K562 (cell line): Measurements from ENCODE around the gene PPP1R12B. TPM values are rescaled to one million over a fixed set of nuclear protein-coding genes. Genes with fewer than 3 reads are reported as not detected.
"Not testable (repeated sequence)": the region's sequence is repeated elsewhere in the genome, so short reads cannot be mapped to it uniquely, and the experiment has no call there.

ENCODE experiments used
- ATAC-seq: fragments of 200-7000 bp; cut with Tn5 transposase; 3 replicates; pipeline ENCODE4 v1.9.1; 2020; ENCODE audit warnings: moderate library complexity
- BruUV-seq: library from RNA; stranded (reverse); fragments of 400-500 nt; replicated peaks from 2 replicates; lab custom pipeline; 2021; lab: Mats Ljungman, UMichigan
- CTCF ChIA-PET: fragments of 300-600 bp; formaldehyde crosslinking; extraction: SDS; loops from one replicate; lab custom pipeline; 2021; ENCODE audit warnings: low intra/inter-chr PET ratio; lab: Yijun Ruan, JAX
- POLR2A ChIA-PET: fragments of 300-600, 350-650 bp; sonication (Branson Sonifier 250); formaldehyde crosslinking; extraction: SDS; loops from one replicate; lab custom pipeline; 2021; ENCODE audit warnings: antibody characterized with exemption, inconsistent platforms; lab: Yijun Ruan, JAX
- DNase-seq, 4 experiments: peaks; one replicate each; pipeline versions ENCODE4 v3.0.0 to v3.0.0-alpha.2; 2011 to 2018; ENCODE audit warnings: low spot score in 3 of 4, mixed read lengths in 3 of 4; ENCODE audit errors: extremely low read depth in 1 of 4
- FAIRE-seq: peaks from 2 replicates; lab custom pipeline; 2011; peaks lifted over from hg19 to GRCh38; lab: Jason Lieb, UNC
- H2AFZ ChIP-seq: 2 replicates; pipeline ENCODE4 v1.6.0; 2011; ENCODE audit warnings: low read depth, low read length, control low read depth, inconsistent platforms
- H3K27ac ChIP-seq: fragments of 200-600 bp; 3 replicates; pipeline ENCODE4 v1.8.0; 2011; ENCODE audit warnings: low read depth, mild to moderate bottlenecking, control low read depth, inconsistent platforms, low read length, moderate library complexity, mixed read lengths; ENCODE audit errors: extremely low read depth
- H3K27me3 ChIP-seq, 2 experiments: fragments of 300-600 bp in 1 of 2; 2 replicates in 1 of 2; 3 replicates in 1 of 2; pipeline versions ENCODE4 v1.6.0 to v1.8.0; 2011; ENCODE audit warnings: inconsistent platforms in 2 of 2, low read length in 2 of 2, mild to moderate bottlenecking in 1 of 2, mixed read lengths in 1 of 2, moderate library complexity in 1 of 2; ENCODE audit not compliant: control insufficient read depth in 2 of 2, insufficient read depth in 2 of 2
- H3K36me3 ChIP-seq: fragments of 300-600 bp; 3 replicates; pipeline ENCODE4 v1.8.0; 2011; ENCODE audit warnings: mild to moderate bottlenecking, low read length, inconsistent platforms; ENCODE audit not compliant: control insufficient read depth, insufficient read depth
- H3K4me1 ChIP-seq, 2 experiments: fragments of 200-600 bp in 1 of 2; replicated peaks in 1 of 2; 2 replicates in 1 of 2; 3 replicates in 1 of 2; pipeline versions ENCODE4 v1.5.1 to v1.8.0; 2011; ENCODE audit warnings: inconsistent platforms in 2 of 2, low read length in 2 of 2, mild to moderate bottlenecking in 1 of 2, mixed read lengths in 1 of 2, moderate library complexity in 1 of 2; ENCODE audit not compliant: control insufficient read depth in 2 of 2, insufficient read depth in 2 of 2
- H3K4me2 ChIP-seq: 2 replicates; pipeline ENCODE4 v1.6.1; 2011; ENCODE audit warnings: low read length, control low read depth, inconsistent platforms, mixed read lengths; ENCODE audit not compliant: insufficient read depth
- H3K4me3 ChIP-seq: fragments of 200-600 bp; sonication (generic), shearing (Covaris generic); 2 replicates; pipeline ENCODE4 v1.5.1; 2016; ENCODE audit warnings: control low read depth, inconsistent platforms
- H3K79me2 ChIP-seq: fragments of 200-600 bp; 3 replicates; pipeline ENCODE4 v1.8.0; 2011; ENCODE audit warnings: low read length, inconsistent platforms; ENCODE audit not compliant: control insufficient read depth, insufficient read depth
- H3K9ac ChIP-seq, 2 experiments: 2 replicates each; pipeline versions ENCODE4 v1.6.0 to v1.6.1; 2011; ENCODE audit warnings: low read depth in 2 of 2, low read length in 2 of 2, control low read depth in 1 of 2, inconsistent platforms in 1 of 2, mild to moderate bottlenecking in 1 of 2, mixed read lengths in 1 of 2; ENCODE audit not compliant: insufficient read depth in 1 of 2
- H3K9me1 ChIP-seq: one replicate; pipeline ENCODE4 v1.6.0; 2011; ENCODE audit warnings: inconsistent platforms, mild to moderate bottlenecking, low read length, moderate library complexity; ENCODE audit not compliant: control insufficient read depth, insufficient read depth
- H3K9me3 ChIP-seq: replicated peaks from 2 replicates; pipeline ENCODE4 v1.5.1; 2011; ENCODE audit warnings: low read depth, low read length, inconsistent platforms; ENCODE audit not compliant: control insufficient read depth, insufficient read depth
- H4K20me1 ChIP-seq: replicated peaks from 2 replicates; pipeline ENCODE4 v1.6.1; 2011; ENCODE audit warnings: low read length, inconsistent platforms, mixed read lengths; ENCODE audit not compliant: control insufficient read depth, insufficient read depth
- MGA ChIP-seq: fragments of 450-650 bp; IDR thresholded peaks from 2 replicates; pipeline ENCODE4 v1.6.1; 2016; ENCODE audit warnings: mild to moderate bottlenecking, moderate library complexity
- NCOA6 ChIP-seq: fragments of 450-650 bp; IDR thresholded peaks from 2 replicates; pipeline ENCODE4 v1.6.1; 2017; ENCODE audit warnings: mild to moderate bottlenecking
- ZFP30 ChIP-seq: fragments of 250-450 bp; sonication (Bioruptor Pico); IDR thresholded peaks from 2 replicates; pipeline ENCODE4 v1.8.0; 2022; ENCODE audit warnings: moderate library complexity, mild to moderate bottlenecking, inconsistent platforms, borderline replicate concordance
- WGBS: fragments of 100-300 bp; shearing (Covaris generic); methylation state at CpG from one replicate; pipeline ENCODE4 v1.1.6; 2016; ENCODE audit warnings: low coverage, mixed read lengths; ENCODE audit not compliant: insufficient coverage; ENCODE audit errors: missing lambda C conversion rate; 5-methylcytosine and 5-hydroxymethylcytosine counted together
- in situ Hi-C: fragments of 300-500 bp; cut with MboI; formaldehyde crosslinking; loops from 4 replicates; pipeline ENCODE4 v1.15.0; 2018; ENCODE audit warnings: inconsistent platforms, mixed read lengths
- intact Hi-C: fragments of 100-400 bp; cut with micrococcal nuclease; formaldehyde crosslinking; loops from 2 replicates; pipeline ENCODE4 v1.14.2; 2022
- polyA plus RNA-seq, 8 experiments: library from polyadenylated mRNA; depleted of rRNA in 4 of 8; stranded (reverse) in 5 of 8; unstranded in 3 of 8; fragments of >200 nt; fragmentation: Nextera tagmentation in 2 of 8; fragmentation: Illumina TruSeq in 1 of 8; extraction: Ambion mirVana in 2 of 8; extraction: Trizol in 1 of 8; gene quantifications; 2 replicates each; pipeline versions ENCODE4 v1.2.1 to v1.2.3, GENCODE V29; 2011 to 2014; ENCODE audit warnings: inconsistent platforms in 1 of 8, missing spikeins in 1 of 8
- total RNA-seq, 7 experiments: library from RNA; depleted of rRNA in 6 of 7; stranded (reverse); fragments of >200 nt in 6 of 7; fragmentation: Illumina TruSeq in 2 of 7; extraction: Trizol in 2 of 7; gene quantifications; 2 replicates each; pipeline versions ENCODE4 v1.2.1 to v1.2.3, GENCODE V29; 2011 to 2021; ENCODE audit warnings: low replicate concordance in 1 of 7

Gene PPP1R12B
- total and polyA plus RNA-seq, 9 of the 15 experiments (the other 6 are each of a cell fraction or from before 2014, with no cell fraction given) = 0.73 to 16.9 (median 13.6) TPM

GRCh38 chr1:202557662-202558061 is 209.2 kb downstream of the PPP1R12B start:
- DNase-seq, H4K20me1 ChIP-seq, H2AFZ ChIP-seq, POLR2A ChIA-PET, H3K4me3 ChIP-seq, H3K9me3 ChIP-seq, in situ Hi-C loops, FAIRE-seq, H3K9ac ChIP-seq, H3K4me2 ChIP-seq, H3K79me2 ChIP-seq, H3K27me3 ChIP-seq, H3K9me1 ChIP-seq, CTCF ChIA-PET, H3K27ac ChIP-seq, intact Hi-C loops, H3K36me3 ChIP-seq, ATAC-seq, BruUV-seq: not testable (repeated sequence)
- 18% methylated on average over 1 of the region's 1 CpG for WGBS
- peaks cover 8 to 23% of the 10 kb centered on the region in 2 experiments for H3K4me1 ChIP-seq

- H4K20me1 ChIP-seq = no peaks in the 10 kb centered on the region
- H3K9me3 ChIP-seq = no peaks in the 10 kb centered on the region
- H3K27ac ChIP-seq = no peak overlapping the region
- POLR2A ChIA-PET = interaction anchor here (0.6 to 1.8 kb wide), 2 partner anchors 17 to 318 kb away, joined by 4 to 5 read pairs; no protein-coding TSS in a partner anchor
- BruUV-seq = no TSS peak
- H3K79me2 ChIP-seq = no peaks in the 10 kb centered on the region
- FAIRE-seq (no peak), DNase-seq (no peak), ATAC-seq (no peak)
- no peak overlapping the region for H3K4me2 ChIP-seq
- peaks cover 29% of the 10 kb centered on the region; the same call in 2 of the 3 replicates for H3K36me3 ChIP-seq
- H3K9me1 ChIP-seq = no peaks in the 10 kb centered on the region
- no peak overlapping the region for H3K9ac ChIP-seq
- H2AFZ ChIP-seq = no peak overlapping the region
- H3K27me3 ChIP-seq = no peaks in the 10 kb centered on the region
- WGBS = 50% methylated on average over 1 of the region's 1 CpG
- H3K4me1 ChIP-seq = peaks cover 4 to 6% of the 10 kb centered on the region in 2 experiments; a peak in 3 of 5 replicates
- in situ Hi-C loops (no loop called here), intact Hi-C loops (no loop called here)
- CTCF ChIA-PET = no interaction called here
- no peak overlapping the region for H3K4me3 ChIP-seq
- TF ChIP-seq ZFP30 (CRISPR knock-in tag) (no peak), MGA (no peak), NCOA6 (no peak)
These were observed 212.7 kb downstream of the PPP1R12B start for GRCh38 chr1:202561240-202561639.
